ENCODE results near the gene ITPR1.

- TF ChIP-seq CTCF (IDR thresholded peaks at IDR 0.05) = no peak
- no peak for TF ChIP-seq POLR2A (IDR thresholded peaks at IDR 0.05)
Measured at GRCh38 chr3:4835616-4836043, 342.5 kb downstream of the ITPR1 start.
